Suprapubic skin (tissue), 4 donors: ENCODE measurements around the gene POLD3.

Experiments
- EP300 ChIP-seq: sonication (generic); formaldehyde crosslinking; IDR thresholded peaks from one replicate; pipeline ENCODE4 v1.6.1; 2017; ENCODE audit warnings: antibody characterized with exemption
- POLR2A ChIP-seq, 2 donors: fragments of 450-650 bp; IDR thresholded peaks; one replicate each; pipeline ENCODE4 v1.6.1; 2017; ENCODE audit warnings: antibody characterized with exemption in 2 of 2, mild to moderate bottlenecking in 2 of 2, moderate library complexity in 2 of 2
- POLR2AphosphoS5 ChIP-seq, 3 donors: sonication (generic); formaldehyde crosslinking; IDR thresholded peaks; one replicate each; pipeline ENCODE4 v1.6.1; 2017; ENCODE audit warnings: antibody characterized with exemption in 3 of 3
- TF ChIP-seq, protein P1 (sequence below), 2 donors: fragments of 200-600 bp in 1 of 2; fragments of 450-650 bp in 1 of 2; sonication (generic) in 1 of 2; IDR thresholded peaks; one replicate each; pipeline ENCODE4 v1.5.1; 2016 to 2019; ENCODE audit warnings: antibody characterized with exemption in 2 of 2, mild to moderate bottlenecking in 1 of 2, moderate library complexity in 1 of 2

DNA sequence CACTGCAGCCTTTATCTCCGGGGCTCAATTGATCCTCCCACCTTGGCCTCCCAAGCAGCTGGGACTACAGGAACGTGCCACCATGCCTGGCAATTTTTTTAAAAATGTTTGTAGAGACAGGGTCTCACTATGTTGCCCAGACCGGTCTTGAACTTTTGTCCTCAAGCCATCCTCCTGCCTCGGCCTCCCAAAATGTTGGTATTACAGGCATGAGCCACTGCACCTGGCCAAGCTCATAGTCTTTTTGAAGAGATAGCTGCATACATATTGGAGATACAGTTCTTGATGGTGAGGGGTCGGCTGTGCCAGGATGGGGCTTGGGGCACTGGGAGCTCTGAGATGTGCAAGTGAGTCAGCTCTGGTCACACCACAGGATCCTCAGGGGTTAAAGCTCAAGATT is 85.7 kb downstream of the POLD3 start:
- TF ChIP-seq POLR2A (IDR thresholded peaks at IDR 0.05) (no peak), POLR2AphosphoS5 (IDR thresholded peaks at IDR 0.05) (no peak), EP300 (no peak)
- TF ChIP-seq, protein P1, sequence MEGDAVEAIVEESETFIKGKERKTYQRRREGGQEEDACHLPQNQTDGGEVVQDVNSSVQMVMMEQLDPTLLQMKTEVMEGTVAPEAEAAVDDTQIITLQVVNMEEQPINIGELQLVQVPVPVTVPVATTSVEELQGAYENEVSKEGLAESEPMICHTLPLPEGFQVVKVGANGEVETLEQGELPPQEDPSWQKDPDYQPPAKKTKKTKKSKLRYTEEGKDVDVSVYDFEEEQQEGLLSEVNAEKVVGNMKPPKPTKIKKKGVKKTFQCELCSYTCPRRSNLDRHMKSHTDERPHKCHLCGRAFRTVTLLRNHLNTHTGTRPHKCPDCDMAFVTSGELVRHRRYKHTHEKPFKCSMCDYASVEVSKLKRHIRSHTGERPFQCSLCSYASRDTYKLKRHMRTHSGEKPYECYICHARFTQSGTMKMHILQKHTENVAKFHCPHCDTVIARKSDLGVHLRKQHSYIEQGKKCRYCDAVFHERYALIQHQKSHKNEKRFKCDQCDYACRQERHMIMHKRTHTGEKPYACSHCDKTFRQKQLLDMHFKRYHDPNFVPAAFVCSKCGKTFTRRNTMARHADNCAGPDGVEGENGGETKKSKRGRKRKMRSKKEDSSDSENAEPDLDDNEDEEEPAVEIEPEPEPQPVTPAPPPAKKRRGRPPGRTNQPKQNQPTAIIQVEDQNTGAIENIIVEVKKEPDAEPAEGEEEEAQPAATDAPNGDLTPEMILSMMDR (IDR thresholded peaks at IDR 0.05), result no peak
